Thoracic aorta (tissue), 2 donors: ENCODE measurements around the gene OSBP2. TPM values are rescaled to one million over a fixed set of nuclear protein-coding genes. Genes with fewer than 3 reads are reported as not detected.

Experiments used
- ATAC-seq: fragments of 150-250 bp; one replicate; pipeline ENCODE4 v1.8.0; 2017; ENCODE audit warnings: low read depth; ENCODE audit not compliant: insufficient number of reproducible peaks, low FRiP score
- DNase-seq: peaks from one replicate; pipeline ENCODE4 v3.0.0-alpha.2; 2020; ENCODE audit warnings: low spot score
- H3K27ac ChIP-seq, 2 donors: fragments of 200-600 bp; sonication (generic); 1 replicate in 1 of 2; 2 replicates in 1 of 2; pipeline ENCODE4 v1.5.1; 2016; ENCODE audit warnings: mild to moderate bottlenecking in 2 of 2, moderate library complexity in 2 of 2
- H3K27me3 ChIP-seq: fragments of 200-600 bp; sonication (generic); replicated peaks from 2 replicates; pipeline ENCODE4 v1.6.0; 2016; ENCODE audit warnings: mild to moderate bottlenecking; ENCODE audit not compliant: insufficient read depth
- H3K36me3 ChIP-seq: fragments of 200-600 bp; sonication (generic); one replicate; pipeline ENCODE4 v1.5.1; 2016
- H3K4me1 ChIP-seq, 2 donors: fragments of 200-600 bp; sonication (generic); 1 replicate in 1 of 2; 2 replicates in 1 of 2; pipeline versions ENCODE4 v1.5.1 to v1.6.0; 2016; ENCODE audit warnings: low read depth in 2 of 2, mild to moderate bottlenecking in 1 of 2; ENCODE audit not compliant: control insufficient read depth in 1 of 2
- H3K4me3 ChIP-seq: fragments of 200-600 bp; sonication (generic); 2 replicates; pipeline ENCODE4 v1.5.1; 2016; ENCODE audit warnings: mild to moderate bottlenecking
- H3K9me3 ChIP-seq: fragments of 200-600 bp; sonication (generic); 2 replicates; pipeline ENCODE4 v1.5.1; 2016
- total RNA-seq, 2 donors: library from RNA; depleted of rRNA; stranded (reverse); fragments of >200 nt; gene quantifications; one replicate each; pipeline versions ENCODE4 v1.1.0 to v1.2.3, GENCODE V29; 2016
- TF ChIP-seq, protein P1 (sequence below): fragments of 200-600 bp; sonication (generic); IDR thresholded peaks from one replicate; pipeline ENCODE4 v1.5.1; 2019; ENCODE audit warnings: antibody characterized with exemption

OSBP2 gene
- total RNA-seq, 2 donors from 2014 or later = 0.71 to 3.0 TPM

DNA sequence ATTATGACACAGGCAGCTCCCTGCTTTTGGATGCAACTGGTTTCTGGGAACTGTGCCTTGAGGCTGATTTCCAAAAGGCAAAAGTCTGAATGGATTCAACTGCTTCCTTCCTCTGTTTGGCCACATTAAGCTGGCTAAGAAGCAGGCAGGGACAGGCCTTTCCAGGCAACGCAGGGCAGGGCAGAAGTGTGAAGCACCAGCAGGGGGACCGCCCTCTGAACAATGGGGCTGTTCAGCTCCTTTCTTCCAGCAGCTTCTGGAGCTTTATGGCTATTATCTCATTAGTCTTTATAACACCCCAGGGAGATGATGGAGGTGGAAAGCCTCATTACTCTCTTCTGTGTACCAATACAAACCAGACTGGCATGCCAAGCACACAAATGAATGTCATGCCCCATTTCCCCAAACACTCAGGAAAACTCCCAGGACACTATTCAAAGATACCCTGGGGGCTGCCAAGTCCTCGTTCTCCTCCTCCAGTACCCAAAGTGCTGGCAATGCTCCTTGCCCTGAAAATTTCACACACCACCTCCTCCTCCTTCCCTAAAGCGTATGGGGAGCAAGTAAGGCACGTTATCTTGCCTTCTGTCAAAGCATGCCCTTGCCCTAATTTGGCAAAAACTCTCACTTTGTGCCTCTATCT lies 252.6 kb downstream of the OSBP2 start:
- peak overlapping the region; percentile 89 to 95 for H3K27ac ChIP-seq
- peaks cover 13% of the 10 kb centered on the region for H3K36me3 ChIP-seq

DNA sequence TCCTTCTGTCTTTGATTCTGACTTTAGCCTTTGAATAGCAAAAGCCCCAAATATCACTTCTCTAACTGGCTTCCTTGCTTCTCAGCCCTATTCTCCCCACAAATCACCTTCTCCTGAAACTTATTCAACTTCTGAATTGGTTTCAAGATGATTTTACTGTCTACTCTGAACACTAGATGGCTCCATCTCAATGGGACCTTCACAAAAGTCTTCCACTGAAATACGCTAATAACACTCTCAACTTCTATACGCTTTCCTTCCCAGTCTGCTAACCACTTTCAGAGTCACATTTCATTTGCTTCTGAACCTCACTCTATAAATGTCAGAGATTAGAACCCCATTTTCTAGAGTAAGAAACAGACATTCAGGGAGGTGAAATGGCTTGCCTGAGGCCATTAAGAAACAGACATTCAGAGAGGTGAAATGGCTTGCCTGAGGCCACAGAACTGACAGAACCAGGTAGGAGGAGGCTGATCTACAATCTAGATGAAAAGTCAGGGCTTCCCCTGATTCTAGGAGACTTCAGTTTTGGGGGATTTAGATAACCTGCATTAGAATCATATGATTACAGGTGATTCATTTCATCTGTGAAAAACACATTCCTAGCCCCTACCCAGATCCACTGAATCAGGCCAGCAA lies 253.3 kb downstream of the OSBP2 start:
- H3K4me1 ChIP-seq = peaks cover 35 to 99% of the 10 kb centered on the region in 2 donors

More for the DNA sequence above, 252.6 kb downstream of the OSBP2 start:
- TF ChIP-seq, protein P1, sequence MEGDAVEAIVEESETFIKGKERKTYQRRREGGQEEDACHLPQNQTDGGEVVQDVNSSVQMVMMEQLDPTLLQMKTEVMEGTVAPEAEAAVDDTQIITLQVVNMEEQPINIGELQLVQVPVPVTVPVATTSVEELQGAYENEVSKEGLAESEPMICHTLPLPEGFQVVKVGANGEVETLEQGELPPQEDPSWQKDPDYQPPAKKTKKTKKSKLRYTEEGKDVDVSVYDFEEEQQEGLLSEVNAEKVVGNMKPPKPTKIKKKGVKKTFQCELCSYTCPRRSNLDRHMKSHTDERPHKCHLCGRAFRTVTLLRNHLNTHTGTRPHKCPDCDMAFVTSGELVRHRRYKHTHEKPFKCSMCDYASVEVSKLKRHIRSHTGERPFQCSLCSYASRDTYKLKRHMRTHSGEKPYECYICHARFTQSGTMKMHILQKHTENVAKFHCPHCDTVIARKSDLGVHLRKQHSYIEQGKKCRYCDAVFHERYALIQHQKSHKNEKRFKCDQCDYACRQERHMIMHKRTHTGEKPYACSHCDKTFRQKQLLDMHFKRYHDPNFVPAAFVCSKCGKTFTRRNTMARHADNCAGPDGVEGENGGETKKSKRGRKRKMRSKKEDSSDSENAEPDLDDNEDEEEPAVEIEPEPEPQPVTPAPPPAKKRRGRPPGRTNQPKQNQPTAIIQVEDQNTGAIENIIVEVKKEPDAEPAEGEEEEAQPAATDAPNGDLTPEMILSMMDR = peak; percentile 50
- no peaks in the 10 kb centered on the region for H3K27me3 ChIP-seq
- DNase-seq (peak; percentile 21), ATAC-seq (no peak)
- H3K4me3 ChIP-seq = no peak overlapping the region
- H3K4me1 ChIP-seq = peaks cover 35 to 96% of the 10 kb centered on the region in 2 donors
- no peaks in the 10 kb centered on the region for H3K9me3 ChIP-seq

DNA sequence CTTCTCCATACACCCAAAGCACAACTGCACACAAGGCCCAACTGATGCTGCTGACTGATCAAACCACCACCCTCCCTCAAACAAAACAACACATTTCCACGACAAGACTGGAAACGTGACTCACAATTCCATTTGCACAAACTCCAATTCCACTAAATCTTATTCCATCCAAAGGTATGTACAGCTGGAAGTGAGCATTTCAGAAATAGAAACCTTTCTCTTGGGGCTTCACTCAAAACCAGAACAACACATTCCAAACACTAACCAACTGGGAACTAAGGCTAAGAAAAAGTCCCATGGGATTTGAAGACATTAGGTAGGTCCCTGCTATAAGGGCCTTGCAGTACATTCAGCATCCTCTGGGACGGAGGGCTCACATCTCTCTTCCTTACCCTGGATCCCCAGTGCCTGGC lies 254.3 kb downstream of the OSBP2 start:
- ATAC-seq = peak; percentile 54
- TF ChIP-seq, protein P1 = peak; percentile 54
- H3K4me1 ChIP-seq = peaks cover 31 to 95% of the 10 kb centered on the region in 2 donors
- peaks cover 10% of the 10 kb centered on the region for H3K36me3 ChIP-seq
- H3K27me3 ChIP-seq = no peaks in the 10 kb centered on the region
- H3K27ac ChIP-seq = peak overlapping the region; percentile 89 to 95
- H3K4me3 ChIP-seq = no peak overlapping the region
- DNase-seq = no peak
- H3K9me3 ChIP-seq = no peaks in the 10 kb centered on the region

More for the DNA sequence above, 253.3 kb downstream of the OSBP2 start:
- Histone ChIP-seq H3K9me3 (no peaks in the 10 kb centered on the region), H3K36me3 (peaks cover 10% of the 10 kb centered on the region), H3K4me3 (no peak overlapping the region), H3K27me3 (no peaks in the 10 kb centered on the region), H3K27ac (peak overlapping the region; percentile 89 to 95)
- TF ChIP-seq, protein P1 = peak; percentile 52
- no peak for ATAC-seq
- no peak for DNase-seq

DNA sequence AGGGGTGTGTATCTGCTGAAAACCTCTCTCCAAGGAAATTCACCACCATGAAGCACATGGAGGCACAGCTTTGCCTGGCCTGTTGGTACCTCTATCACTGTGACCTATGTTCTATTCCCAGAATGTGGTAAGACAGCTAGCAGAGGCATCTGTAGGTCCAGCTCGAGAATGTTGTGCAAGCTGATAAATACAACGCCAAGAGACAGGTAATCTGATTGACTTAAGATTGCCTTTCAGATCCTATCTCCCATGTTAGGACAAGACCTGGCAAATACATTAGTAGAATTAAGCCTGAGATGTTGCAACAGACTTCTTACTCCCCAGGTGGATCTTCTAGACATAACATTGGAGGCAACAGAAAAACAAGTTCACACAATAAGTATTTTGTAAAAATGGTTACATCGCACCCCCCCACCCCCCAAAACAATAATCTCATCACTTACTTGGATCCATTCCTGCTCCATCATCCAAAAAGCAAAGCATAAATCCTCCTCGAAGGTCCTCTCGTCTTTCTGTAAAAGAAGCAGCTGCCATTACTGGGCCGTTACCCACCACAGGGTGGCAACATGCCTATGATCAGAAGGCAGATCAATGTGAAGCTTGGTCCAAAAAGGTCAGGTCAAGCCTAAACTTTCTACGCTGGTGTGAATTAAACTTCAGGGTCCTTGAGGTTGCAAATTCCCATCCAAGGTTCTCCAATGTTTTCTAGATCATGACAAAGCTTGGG lies 255.4 kb downstream of the OSBP2 start:
- Histone ChIP-seq H3K36me3 (peaks cover 6% of the 10 kb centered on the region), H3K4me1 (peaks cover 28 to 84% of the 10 kb centered on the region in 2 donors), H3K9me3 (no peaks in the 10 kb centered on the region), H3K27ac (peak overlapping the region; percentile 89 to 95), H3K4me3 (no peak overlapping the region), H3K27me3 (no peaks in the 10 kb centered on the region)
- ATAC-seq (no peak), DNase-seq (no peak)
- TF ChIP-seq, protein P1 = no peak

DNA sequence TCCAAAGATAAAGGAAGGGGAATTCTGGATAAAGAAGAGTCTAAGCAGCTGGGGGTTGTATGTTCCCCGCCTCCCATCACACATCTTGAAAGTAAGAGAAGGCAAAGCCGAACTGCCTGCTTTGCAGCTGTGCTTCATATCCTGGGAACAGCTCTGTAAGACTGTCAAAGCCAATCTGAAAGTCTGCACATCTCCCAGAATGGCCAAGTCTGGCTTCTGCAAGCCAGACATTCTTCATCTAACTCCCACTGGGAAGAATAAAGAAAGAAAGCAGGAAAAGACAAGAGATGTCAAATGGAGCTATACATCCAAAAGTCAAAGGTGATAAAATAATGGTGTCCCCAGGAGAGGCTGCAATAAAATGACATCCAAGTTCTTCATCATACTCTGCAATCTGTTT lies 258.5 kb downstream of the OSBP2 start:
- Histone ChIP-seq H3K27me3 (no peaks in the 10 kb centered on the region), H3K4me3 (no peak overlapping the region), H3K9me3 (no peaks in the 10 kb centered on the region), H3K36me3 (no peaks in the 10 kb centered on the region), H3K27ac (peak overlapping the region; percentile 26 to 95), H3K4me1 (peaks cover 14 to 52% of the 10 kb centered on the region in 2 donors)
- TF ChIP-seq, protein P1 = no peak
- ATAC-seq = no peak
- DNase-seq = no peak
